ENCODE data around the gene EGFR.

GRCh38 chr7:55132550-55132889 is 113.7 kb downstream of the EGFR start:
- TF ChIP-seq CTCF (IDR thresholded peaks at IDR 0.05) (no peak), POLR2A (IDR thresholded peaks at IDR 0.05) (no peak)

Measured in right lobe of liver (tissue), 4 donors.